T-cell (primary cell): ENCODE results near the gene COBL. TPM values are rescaled to one million over a fixed set of nuclear protein-coding genes. Genes with fewer than 3 reads are reported as not detected.
A peak's percentile ranks its signal among the peaks of the same experiment; 100 is the strongest.

Source experiments
- ATAC-seq, 4 experiments: fragments of 200-7000 bp in 3 of 4; fragments of 150-1000 bp in 1 of 4; cut with Tn5 transposase; replicated peaks in 1 of 4; 1 replicate in 3 of 4; 2 replicates in 1 of 4; pipeline ENCODE4 v1.10.0; 2021; ENCODE audit warnings: moderate library complexity in 3 of 4, mild to moderate bottlenecking in 2 of 4, moderate number of reproducible peaks in 1 of 4
- CTCF ChIA-PET, 2 donors: fragments of 300-600 bp; sonication (Branson Sonifier 250); formaldehyde crosslinking; loops; one replicate each; lab custom pipeline; 2022; ENCODE audit warnings: antibody characterized with exemption in 2 of 2; lab: Charles Lee
- POLR2A ChIA-PET, 2 donors: fragments of 300-600 bp; sonication (Branson Sonifier 250); formaldehyde crosslinking; loops; one replicate each; lab custom pipeline; 2022; ENCODE audit warnings: antibody characterized with exemption in 2 of 2; lab: Charles Lee
- DNase-seq, 35 experiments: peaks; one replicate each; pipeline versions ENCODE4 v3.0.0 to v3.0.0-alpha.2; 2013 to 2023
- H3K27ac ChIP-seq: one replicate; pipeline ENCODE4 v1.5.1; 2013; ENCODE audit warnings: low read length
- H3K27me3 ChIP-seq, 2 experiments: replicated peaks in 1 of 2; 1 replicate in 1 of 2; 2 replicates in 1 of 2; pipeline versions ENCODE4 v1.6.1 to v1.7.0; 2013; ENCODE audit warnings: low read length in 1 of 2, mixed read lengths in 1 of 2; ENCODE audit not compliant: control insufficient read depth in 2 of 2, insufficient read depth in 2 of 2; ENCODE audit errors: extremely low read depth in 1 of 2
- H3K36me3 ChIP-seq, 2 donors: 1 replicate in 1 of 2; 2 replicates in 1 of 2; pipeline versions ENCODE4 v1.6.1 to v1.7.0; 2013; ENCODE audit warnings: low read length in 1 of 2; ENCODE audit not compliant: control insufficient read depth in 2 of 2, insufficient read depth in 1 of 2; ENCODE audit errors: extremely low read depth in 1 of 2
- H3K4me1 ChIP-seq, 2 experiments: 1 replicate in 1 of 2; 2 replicates in 1 of 2; pipeline versions ENCODE4 v1.6.1 to v1.7.0; 2013; ENCODE audit warnings: low read length in 2 of 2, mixed read lengths in 1 of 2; ENCODE audit not compliant: insufficient read depth in 2 of 2, control insufficient read depth in 1 of 2; ENCODE audit errors: extremely low read depth in 1 of 2
- H3K4me3 ChIP-seq, 2 donors: 1 replicate in 1 of 2; 2 replicates in 1 of 2; pipeline versions ENCODE4 v1.5.1 to v1.7.0; 2013; ENCODE audit warnings: mild to moderate bottlenecking in 2 of 2, low read length in 1 of 2, moderate library complexity in 1 of 2; ENCODE audit not compliant: control insufficient read depth in 1 of 2; ENCODE audit errors: extremely low read depth in 1 of 2
- H3K9me3 ChIP-seq: 2 replicates; pipeline ENCODE4 v1.7.0; 2013
- H3K27ac Mint-ChIP-seq, 2 donors: one replicate each; pipeline ENCODE4 v1.8.0; 2020 to 2021; ENCODE audit warnings: mild to moderate bottlenecking in 2 of 2, mixed read lengths in 2 of 2
- H3K27me3 Mint-ChIP-seq, 2 donors: one replicate each; pipeline ENCODE4 v1.8.0; 2021 to 2022; ENCODE audit warnings: mixed read lengths in 2 of 2
- H3K36me3 Mint-ChIP-seq: one replicate; pipeline ENCODE4 v1.8.0; 2021; ENCODE audit warnings: mixed read lengths
- H3K4me1 Mint-ChIP-seq, 3 donors: one replicate each; pipeline ENCODE4 v1.8.0; 2020 to 2022; ENCODE audit warnings: mixed read lengths in 3 of 3, mild to moderate bottlenecking in 1 of 3
- H3K4me3 Mint-ChIP-seq, 3 donors: one replicate each; pipeline ENCODE4 v1.8.0; 2020 to 2022; ENCODE audit warnings: mild to moderate bottlenecking in 3 of 3, mixed read lengths in 3 of 3, moderate library complexity in 3 of 3
- H3K9me3 Mint-ChIP-seq, 3 donors: one replicate each; pipeline ENCODE4 v1.8.0; 2020 to 2022; ENCODE audit warnings: mixed read lengths in 3 of 3
- WGBS: methylation state at CpG from one replicate; pipeline ENCODE4 v1.1.5; 2013; ENCODE audit warnings: missing lambda C conversion rate; ENCODE audit not compliant: insufficient coverage; 5-methylcytosine and 5-hydroxymethylcytosine counted together
- total RNA-seq, 35 experiments: library from RNA in 6 of 35; stranded (reverse) in 6 of 35; fragments of 120-200 nt in 1 of 35; gene quantifications; one replicate each; pipeline versions ENCODE4 v1.2.1 to v1.2.4 and lab custom pipeline; 2013 to 2026

The COBL gene
- total RNA-seq, 5 donors from 2014 or later (not counting 1 experiment from before 2014, with no cell fraction given) = 0.07 to 0.26 (median 0.17) TPM; not detected in 1

DNA sequence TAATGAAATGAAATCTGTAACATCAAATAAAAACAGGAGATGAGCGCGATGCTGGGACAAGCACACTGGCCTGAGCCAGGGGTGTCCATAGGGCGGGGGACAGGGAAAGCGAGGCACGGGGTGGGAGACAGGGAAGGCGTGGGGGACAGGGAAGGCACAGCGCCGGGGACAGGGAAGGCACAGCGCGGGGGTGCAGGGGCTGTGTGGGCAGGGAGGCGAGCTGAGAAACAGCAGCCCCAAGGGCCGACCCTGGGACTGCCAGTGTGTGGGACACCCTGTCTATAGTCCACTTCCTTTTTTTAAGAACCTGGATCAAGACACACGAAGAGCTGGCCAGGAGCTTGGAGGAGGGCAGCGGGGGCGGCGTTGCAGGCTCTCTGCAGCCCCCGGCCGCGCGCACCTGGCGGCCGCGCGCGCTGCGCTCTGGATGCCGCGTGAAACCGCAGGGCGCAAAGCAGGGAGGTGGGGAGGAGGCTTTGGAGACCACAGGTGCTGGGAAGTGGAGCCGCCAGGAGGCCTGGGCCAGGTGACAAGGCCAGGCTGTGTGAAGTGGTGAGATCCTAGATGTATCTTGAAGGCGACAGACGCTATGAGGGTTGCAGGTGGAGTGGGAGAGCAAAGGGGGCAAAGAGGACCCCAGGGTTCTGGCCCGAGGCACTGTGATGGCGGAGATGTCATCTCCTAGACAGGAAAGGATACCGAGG lies 157.7 kb downstream of the COBL start:
- peaks cover 12 to 18% of the 10 kb centered on the region in 2 donors for H3K27me3 Mint-ChIP-seq
- no peak overlapping the region for H3K4me3 Mint-ChIP-seq
- ChIA-PET CTCF (interaction anchor here in 1 of 2 donors (4.6 kb wide), 1 partner anchor 1067 kb away, joined by 71 read pairs; no protein-coding TSS in a partner anchor), POLR2A (no interaction called here)
- Histone ChIP-seq H3K4me3 (no peak overlapping the region), H3K27ac (no peak overlapping the region), H3K4me1 (peaks cover 0 to 2% of the 10 kb centered on the region in 2 experiments), H3K36me3 (no peaks in the 10 kb centered on the region), H3K9me3 (no peaks in the 10 kb centered on the region), H3K27me3 (peaks cover 0 to 7% of the 10 kb centered on the region in 2 experiments)
- no peak for DNase-seq
- peaks cover 4 to 7% (median 6%) of the 10 kb centered on the region in 3 donors for H3K4me1 Mint-ChIP-seq
- H3K36me3 Mint-ChIP-seq = no peaks in the 10 kb centered on the region
- no peak overlapping the region for H3K27ac Mint-ChIP-seq
- 88% methylated on average over 35 of the region's 36 CpGs for WGBS
- no peaks in the 10 kb centered on the region for H3K9me3 Mint-ChIP-seq
- no peak for ATAC-seq

DNA sequence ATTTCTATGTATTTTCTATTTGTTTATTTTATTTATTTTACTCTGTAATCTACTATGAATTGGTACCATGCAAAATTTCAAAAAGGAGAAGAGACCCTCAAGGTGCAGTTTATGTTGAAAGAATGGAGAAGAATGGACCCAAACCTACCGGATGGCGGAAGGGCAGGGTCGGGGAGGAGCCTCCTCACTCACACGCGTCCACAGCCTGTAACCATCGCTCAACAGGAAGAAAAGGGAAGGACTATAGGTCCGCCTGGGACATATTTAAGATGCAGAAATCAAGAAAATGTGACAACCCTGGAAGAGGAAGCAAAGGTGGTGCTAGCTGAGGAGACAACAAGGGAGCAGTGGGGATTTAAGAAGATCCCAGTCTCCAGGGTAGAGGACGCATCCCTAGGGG lies 158.4 kb downstream of the COBL start:
- H3K27me3 ChIP-seq = peaks cover 0 to 12% of the 10 kb centered on the region in 2 experiments
- peaks cover 0 to 2% of the 10 kb centered on the region in 2 experiments for H3K4me1 ChIP-seq
- H3K4me3 ChIP-seq = no peak overlapping the region
- Mint-ChIP-seq H3K4me1 (peaks cover 4 to 7% (median 6%) of the 10 kb centered on the region in 3 donors), H3K9me3 (no peaks in the 10 kb centered on the region), H3K27ac (no peak overlapping the region), H3K36me3 (no peaks in the 10 kb centered on the region), H3K4me3 (no peak overlapping the region), H3K27me3 (peaks cover 8 to 15% of the 10 kb centered on the region in 2 donors)
- ATAC-seq (no peak), DNase-seq (no peak)
- ChIA-PET POLR2A (no interaction called here), CTCF (interaction anchor here in 1 of 2 donors (0.7 kb wide), 1 partner anchor 17 kb away, joined by 3 read pairs; no protein-coding TSS in a partner anchor)
- no peaks in the 10 kb centered on the region for H3K36me3 ChIP-seq
- WGBS = 25% methylated on average over 1 of the region's 8 CpGs
- no peak overlapping the region for H3K27ac ChIP-seq
- no peaks in the 10 kb centered on the region for H3K9me3 ChIP-seq

- no peak overlapping the region for H3K27ac ChIP-seq
- Mint-ChIP-seq H3K27ac (peak overlapping the region in 1 of 2 donors; percentile 29), H3K36me3 (no peaks in the 10 kb centered on the region), H3K4me3 (no peak overlapping the region), H3K4me1 (no peaks in the 10 kb centered on the region), H3K27me3 (peaks cover 14 to 25% of the 10 kb centered on the region in 2 donors), H3K9me3 (no peaks in the 10 kb centered on the region)
- H3K9me3 ChIP-seq = no peaks in the 10 kb centered on the region
- CTCF ChIA-PET = interaction anchor here (1.8 to 2.8 kb wide), 2 partner anchors 8 kb away, joined by 6 to 11 read pairs; no protein-coding TSS in a partner anchor
- POLR2A ChIA-PET = no interaction called here
- H3K4me1 ChIP-seq = no peaks in the 10 kb centered on the region
- no peaks in the 10 kb centered on the region for H3K36me3 ChIP-seq
- WGBS = 93% methylated on average over 2 of the region's 4 CpGs
- no peak for ATAC-seq
- H3K4me3 ChIP-seq = no peak overlapping the region
- DNase-seq = no peak
- peaks cover 0 to 15% of the 10 kb centered on the region in 2 experiments for H3K27me3 ChIP-seq
Observed at GRCh38 chr7:51154201-51154600, 162.4 kb downstream of the COBL start.

DNA sequence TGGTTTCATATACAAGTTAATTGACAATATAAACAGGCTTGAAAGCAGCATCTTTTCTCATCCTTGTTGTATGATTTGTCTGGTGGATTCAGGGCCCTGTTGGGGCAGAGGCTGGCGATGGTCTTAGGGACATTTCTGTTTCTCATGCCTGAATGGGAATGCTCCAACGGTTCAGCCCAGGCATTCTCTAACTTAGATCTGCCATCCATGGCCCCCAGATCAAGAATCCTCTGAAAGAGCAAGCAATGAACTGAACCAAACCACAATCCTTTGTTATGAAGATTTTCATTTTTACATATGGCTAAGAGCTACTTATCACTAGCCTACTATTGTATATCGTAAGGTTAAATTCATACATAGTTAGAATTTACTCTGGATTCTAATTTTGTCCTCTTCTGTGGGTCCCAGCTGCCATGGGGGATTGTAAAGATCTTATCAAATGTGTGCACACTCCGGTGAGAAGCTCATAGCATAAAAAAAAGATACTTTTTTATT lies 163.9 kb downstream of the COBL start:
- WGBS = 72% methylated on average over 2 of the region's 4 CpGs
- H3K27ac Mint-ChIP-seq = no peak overlapping the region

GRCh38 chr7:51151455-51151854 lies 165.2 kb downstream of the COBL start:
- no peak overlapping the region for H3K4me3 Mint-ChIP-seq
- WGBS = 85% methylated on average over 2 of the region's 3 CpGs
- H3K9me3 ChIP-seq = no peaks in the 10 kb centered on the region
- DNase-seq = no peak
- H3K4me3 ChIP-seq = no peak overlapping the region
- no peak overlapping the region for H3K27ac Mint-ChIP-seq
- ChIA-PET CTCF (interaction anchor here (1.3 to 2.8 kb wide), 4 partner anchors 9 to 11 kb away, joined by 5 to 11 read pairs (median 8); no protein-coding TSS in a partner anchor), POLR2A (interaction anchor here in 1 of 2 donors (0.6 kb wide), 1 partner anchor 127 kb away, joined by 3 read pairs; no protein-coding TSS in a partner anchor)
- no peaks in the 10 kb centered on the region for H3K36me3 ChIP-seq
- no peaks in the 10 kb centered on the region for H3K36me3 Mint-ChIP-seq
- no peak for ATAC-seq
- peaks cover 0 to 5% (median 0%) of the 10 kb centered on the region in 3 donors for H3K9me3 Mint-ChIP-seq
- peaks cover 0 to 22% of the 10 kb centered on the region in 2 experiments for H3K27me3 ChIP-seq
- H3K27me3 Mint-ChIP-seq = peaks cover 14 to 18% of the 10 kb centered on the region in 2 donors
- H3K27ac ChIP-seq = no peak overlapping the region
- no peaks in the 10 kb centered on the region for H3K4me1 Mint-ChIP-seq
- H3K4me1 ChIP-seq = no peaks in the 10 kb centered on the region

More for the DNA sequence above, 163.9 kb downstream of the COBL start:
- no peaks in the 10 kb centered on the region for H3K36me3 Mint-ChIP-seq
- Histone ChIP-seq H3K36me3 (no peaks in the 10 kb centered on the region), H3K27me3 (peaks cover 0 to 19% of the 10 kb centered on the region in 2 experiments), H3K27ac (no peak overlapping the region), H3K9me3 (no peaks in the 10 kb centered on the region), H3K4me1 (no peaks in the 10 kb centered on the region), H3K4me3 (no peak overlapping the region)
- peaks cover 0 to 5% (median 0%) of the 10 kb centered on the region in 3 donors for H3K9me3 Mint-ChIP-seq
- ATAC-seq = no peak
- H3K4me1 Mint-ChIP-seq = no peaks in the 10 kb centered on the region
- POLR2A ChIA-PET = no interaction called here
- CTCF ChIA-PET = interaction anchor here (0.7 to 2.8 kb wide), 6 partner anchors 8 to 685 kb away, joined by 3 to 11 read pairs (median 6); no protein-coding TSS in a partner anchor
- peaks cover 14 to 18% of the 10 kb centered on the region in 2 donors for H3K27me3 Mint-ChIP-seq
- no peak for DNase-seq
- H3K4me3 Mint-ChIP-seq = no peak overlapping the region

GRCh38 chr7:51150193-51150592 lies 166.4 kb downstream of the COBL start:
- no peak for DNase-seq
- no peak overlapping the region for H3K4me3 ChIP-seq
- no peaks in the 10 kb centered on the region for H3K36me3 Mint-ChIP-seq
- no peaks in the 10 kb centered on the region for H3K36me3 ChIP-seq
- CTCF ChIA-PET = no interaction called here
- 50% methylated on average over 1 of the region's 3 CpGs for WGBS
- H3K4me3 Mint-ChIP-seq = no peak overlapping the region
- no peak overlapping the region for H3K27ac Mint-ChIP-seq
- peaks cover 0 to 27% of the 10 kb centered on the region in 2 experiments for H3K27me3 ChIP-seq
- no peak overlapping the region for H3K27ac ChIP-seq
- peaks cover 0 to 5% (median 3%) of the 10 kb centered on the region in 3 donors for H3K9me3 Mint-ChIP-seq
- peaks cover 17 to 18% of the 10 kb centered on the region in 2 donors for H3K27me3 Mint-ChIP-seq
- no peaks in the 10 kb centered on the region for H3K9me3 ChIP-seq
- POLR2A ChIA-PET = no interaction called here
- H3K4me1 Mint-ChIP-seq = no peaks in the 10 kb centered on the region
- no peaks in the 10 kb centered on the region for H3K4me1 ChIP-seq
- ATAC-seq = no peak
